DND-41 (cell line): ENCODE data around the gene DEAF1.

Experiments
- CTCF ChIP-seq: IDR thresholded peaks from 2 replicates; pipeline ENCODE4 v1.5.1; 2012; ENCODE audit warnings: borderline replicate concordance, low read length, moderate library complexity, mild to moderate bottlenecking; ENCODE audit not compliant: poor library complexity, severe bottlenecking; ENCODE audit errors: extremely low read depth
- EZH2 ChIP-seq: IDR thresholded peaks from 3 replicates; pipeline ENCODE4 v1.6.1; 2012; ENCODE audit warnings: borderline replicate concordance, low read depth, mild to moderate bottlenecking, moderate library complexity, low read length, inconsistent platforms; ENCODE audit not compliant: severe bottlenecking

DNA sequence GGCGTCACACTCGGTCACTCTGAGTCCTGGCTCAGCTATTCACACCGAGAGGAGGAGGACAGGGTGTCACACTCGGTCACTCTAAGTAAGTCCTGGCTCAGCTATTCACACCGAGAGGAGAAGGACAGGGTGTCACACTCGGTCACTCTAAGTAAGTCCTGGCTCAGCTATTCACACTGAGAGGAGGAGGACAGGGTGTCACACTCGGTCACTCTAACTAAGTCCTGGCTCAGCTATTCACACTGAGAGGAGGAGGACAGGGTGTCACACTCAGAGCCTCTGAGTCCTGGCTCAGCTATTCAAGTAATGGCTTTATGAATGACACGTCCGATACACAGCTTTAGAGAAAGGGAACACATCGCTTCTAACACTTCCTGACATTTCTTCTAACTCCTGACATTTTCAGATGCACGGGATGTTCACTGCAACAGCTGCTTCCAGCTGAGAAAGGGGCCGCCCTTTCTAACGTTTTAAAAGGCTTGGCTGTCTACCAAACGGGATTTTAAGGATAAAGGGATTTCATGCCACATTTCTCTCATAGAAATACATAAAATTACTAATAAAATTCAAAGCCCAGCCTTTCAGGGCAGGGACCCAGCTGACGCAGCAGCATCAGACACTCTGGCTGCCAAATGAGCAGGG is 29.8 kb downstream of the DEAF1 start:
- TF ChIP-seq CTCF (no peak), EZH2 (no peak)
